NOMO-1 treated with dmso at 0.1 percent for 144 hours (cell line): ENCODE measurements around the gene MTMR1.

Experiments
- DNase-seq: peaks from one replicate; lab custom pipeline; 2025; ENCODE audit not compliant: unreplicated experiment; lab: John Stamatoyannopoulos, UW

The MTMR1 gene

GRCh38 chrX:150692831-150693724 is at the start of gene MTMR1:
MTMR1 (plus strand) TSS chrX:150693396; CDS start chrX:150693531, 135 bp downstream.
- DNase-seq, result no peak

DNA sequence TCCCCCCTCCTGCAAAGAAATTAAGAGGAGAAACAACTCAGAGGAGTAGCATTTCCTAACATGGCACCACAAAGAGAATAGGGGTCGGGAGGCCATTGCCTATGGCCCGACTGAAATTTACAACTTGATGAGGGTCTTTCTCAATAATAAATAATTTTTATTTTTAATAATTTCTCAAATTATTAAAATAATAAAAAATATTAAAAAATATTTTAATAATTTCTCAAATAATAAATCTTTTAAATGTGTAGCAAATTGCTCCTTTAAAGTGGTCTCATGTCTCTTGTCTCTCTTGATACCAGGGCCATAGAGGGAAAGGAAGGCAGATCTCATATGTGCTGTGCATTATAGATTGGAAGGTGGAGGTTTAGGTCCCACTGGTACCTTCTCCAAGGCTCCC is 49.2 kb upstream of the MTMR1 start:
- no peak for DNase-seq

DNA sequence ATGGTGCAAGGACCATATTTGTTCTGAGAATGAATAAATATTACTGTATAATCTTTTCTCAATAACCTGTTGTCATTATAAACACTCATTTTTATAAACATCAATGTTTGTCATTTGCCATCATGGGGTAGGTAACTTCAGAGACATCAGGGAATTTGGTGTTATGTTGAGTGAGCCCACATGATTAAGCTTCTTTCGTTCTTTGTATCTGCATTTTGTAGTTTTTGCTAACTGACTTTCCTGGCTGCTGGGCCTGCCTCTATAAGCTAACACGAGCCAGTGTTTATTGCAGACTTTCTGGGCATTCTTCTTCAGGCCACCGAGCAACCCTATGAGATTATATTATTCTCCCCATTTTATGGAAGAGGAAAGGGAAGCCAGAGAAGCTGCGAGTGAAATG is 48.8 kb upstream of the MTMR1 start:
- DNase-seq, result no peak

- DNase-seq, result no peak
These were observed 45.9 kb upstream of the MTMR1 start for GRCh38 chrX:150647331-150647730.

- DNase-seq, result no peak
These were observed 44.8 kb upstream of the MTMR1 start for GRCh38 chrX:150648296-150648940.

DNA sequence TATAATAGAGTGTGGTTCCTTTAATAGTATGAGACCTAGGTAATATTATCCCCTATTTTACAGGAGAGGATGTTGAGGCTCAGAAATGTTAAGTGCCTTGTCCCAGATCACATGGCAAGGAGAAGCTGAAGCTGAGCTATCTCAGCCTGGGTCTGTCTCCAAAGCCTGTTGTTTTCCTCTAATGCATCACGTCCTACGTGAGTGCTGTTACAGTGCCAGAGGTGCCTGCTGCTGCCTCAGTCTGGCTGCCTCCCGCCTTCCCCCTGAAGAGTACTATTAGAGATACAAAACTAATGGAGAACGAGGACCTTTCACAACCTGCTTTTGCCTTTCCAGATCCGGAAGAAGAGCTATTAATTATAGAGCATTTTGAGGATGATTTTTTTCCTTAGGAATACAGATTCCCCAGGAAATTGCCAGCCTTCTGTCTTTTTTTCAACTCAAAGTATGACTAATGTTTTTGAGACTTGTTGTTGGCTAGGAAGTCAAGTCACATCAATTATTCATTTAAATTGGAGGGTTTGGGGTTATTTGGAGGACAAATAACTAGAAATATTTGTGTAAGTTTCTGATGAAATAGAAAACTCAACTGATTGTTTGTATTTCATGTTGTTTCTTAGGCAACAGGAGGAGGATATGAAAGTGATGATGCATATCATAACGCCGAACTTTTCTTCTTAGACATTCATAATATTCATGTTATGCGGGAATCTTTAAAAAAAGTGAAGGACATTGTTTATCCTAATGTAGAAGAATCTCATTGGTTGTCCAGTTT is 43.9 kb upstream of the MTMR1 start:
- no peak for DNase-seq

DNA sequence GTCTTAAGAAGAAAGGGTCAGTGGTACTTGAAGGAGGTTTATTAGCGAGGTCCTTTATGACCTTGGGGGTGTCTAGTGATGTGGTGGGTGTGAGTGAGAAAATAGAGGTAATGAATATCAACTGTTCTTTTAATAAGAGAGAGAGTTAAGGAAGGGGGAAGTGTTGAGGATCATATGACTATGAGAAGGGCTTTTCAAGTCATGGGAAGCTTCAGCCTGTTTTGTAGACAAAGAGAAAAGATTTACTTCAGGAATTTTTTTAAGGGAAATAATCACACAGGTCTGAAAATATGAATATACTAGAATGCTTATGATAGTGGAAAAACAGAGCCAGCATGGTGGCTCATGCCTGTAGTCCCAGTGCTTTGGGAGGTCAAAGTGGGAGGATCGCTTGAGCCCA is 41.3 kb upstream of the MTMR1 start:
- DNase-seq, result no peak

DNA sequence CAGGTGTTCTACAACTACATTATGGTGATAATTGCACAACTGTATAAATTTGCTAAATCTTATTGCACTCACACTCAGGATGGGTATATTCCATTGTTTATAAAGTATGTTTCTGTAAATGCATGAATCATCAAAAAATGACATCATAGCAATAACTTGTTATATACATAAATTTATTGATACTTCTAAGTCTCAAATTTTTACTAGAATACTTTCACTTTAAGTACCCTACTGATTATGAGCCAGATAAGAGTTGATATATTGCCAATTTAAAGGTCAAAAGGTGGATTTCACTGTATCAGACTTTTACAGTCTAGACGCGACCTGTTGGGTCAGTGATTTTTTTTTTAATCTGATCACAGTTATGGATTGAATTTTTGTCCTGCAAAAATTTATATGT is 37.4 kb upstream of the MTMR1 start:
- no peak for DNase-seq

- no peak for DNase-seq
These were observed 30.1 kb upstream of the MTMR1 start for GRCh38 chrX:150663073-150663472.

- DNase-seq, result no peak
These were observed 28.9 kb upstream of the MTMR1 start for GRCh38 chrX:150664290-150664689.

GRCh38 chrX:150676221-150676620 is 17.0 kb upstream of the MTMR1 start:
- DNase-seq, result no peak

- no peak for DNase-seq
These were observed 12.2 kb upstream of the MTMR1 start for GRCh38 chrX:150680974-150681373.

DNA sequence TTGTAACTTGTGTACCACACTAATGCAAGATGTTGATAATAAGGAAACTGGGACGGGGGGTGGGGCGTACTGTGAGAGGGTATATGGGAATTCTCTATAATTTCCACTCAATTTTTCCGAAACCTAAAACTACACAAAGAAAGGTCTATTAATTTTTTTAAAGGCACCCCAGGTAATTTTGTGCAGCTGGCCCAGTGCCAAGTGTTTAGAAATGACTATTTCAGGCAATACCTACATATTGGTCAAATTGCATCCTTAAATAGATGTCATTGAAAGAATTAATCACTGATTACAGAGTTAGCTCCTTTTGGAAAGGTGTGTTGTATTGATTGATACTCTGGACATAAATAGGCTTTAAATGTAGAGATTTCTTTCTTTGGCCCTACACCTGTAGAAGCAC is 10.1 kb upstream of the MTMR1 start:
- no peak for DNase-seq

DNA sequence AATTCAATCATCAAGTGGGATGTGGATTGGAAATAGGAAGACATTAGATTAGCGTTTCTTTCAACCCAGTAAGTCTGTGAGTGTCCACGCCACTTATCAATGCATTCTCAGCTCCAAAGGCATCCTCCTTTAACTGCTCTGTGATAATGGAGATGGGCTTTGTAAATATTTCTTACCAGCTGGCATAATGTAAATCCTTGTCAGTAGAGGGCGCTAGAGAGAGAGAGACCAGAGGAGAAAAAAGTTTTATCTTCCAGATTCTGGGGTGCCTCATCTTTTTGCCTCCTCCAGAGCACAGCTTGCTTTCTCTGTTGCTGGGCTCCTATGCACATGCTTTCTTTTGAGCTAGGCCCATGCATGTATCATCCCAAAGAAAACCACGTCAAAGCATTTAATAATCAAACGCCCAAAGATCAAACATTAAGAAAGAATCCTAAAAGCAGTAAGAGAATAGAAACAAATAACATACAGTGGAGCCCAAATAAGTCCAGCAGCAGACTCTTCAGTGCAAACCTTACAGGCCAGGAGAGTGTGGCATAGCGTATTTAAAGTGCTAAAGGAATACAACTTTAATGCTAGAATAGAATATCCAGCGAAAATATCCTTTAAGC is 9.6 kb upstream of the MTMR1 start:
- DNase-seq, result no peak

- no peak for DNase-seq
These were observed 4.2 kb upstream of the MTMR1 start for GRCh38 chrX:150688911-150689451.

- no peak for DNase-seq
These were observed 3.1 kb upstream of the MTMR1 start for GRCh38 chrX:150690126-150690525.

- DNase-seq, result no peak
These were observed 900 bp upstream of the MTMR1 start for GRCh38 chrX:150692296-150692695.

- DNase-seq, result no peak
These were observed 754 bp downstream of the MTMR1 start for GRCh38 chrX:150693725-150694574.

- DNase-seq, result no peak
These were observed 1.7 kb downstream of the MTMR1 start for GRCh38 chrX:150694738-150695410.

DNA sequence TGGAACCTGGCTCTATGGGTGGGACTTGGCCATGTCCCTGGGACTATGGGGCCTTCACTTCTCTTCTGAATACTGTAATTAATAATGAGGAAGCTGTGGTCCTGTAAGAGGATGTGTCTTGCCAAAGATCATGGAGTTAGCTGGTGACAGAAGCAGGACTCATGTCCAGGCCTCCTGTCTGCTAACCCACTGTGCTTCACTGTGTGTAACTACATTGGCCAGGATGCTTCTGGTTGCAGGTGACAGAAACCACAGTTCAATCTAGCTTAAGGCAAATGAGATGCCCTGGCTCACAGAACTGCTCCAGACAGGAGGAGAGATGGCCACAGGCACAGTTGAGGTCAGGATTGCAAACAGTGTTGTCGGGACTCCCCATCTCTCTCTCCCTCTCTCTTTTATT is 3.1 kb downstream of the MTMR1 start:
- no peak for DNase-seq
